Uterus (tissue), 4 donors: ENCODE data around the gene SFXN4. TPM values are rescaled to one million over a fixed set of nuclear protein-coding genes. Genes with fewer than 3 reads are reported as not detected.

Experiments
- DNase-seq, 2 donors: peaks; one replicate each; pipeline ENCODE4 v3.0.0-alpha.2; 2019 to 2020
- H3K27ac ChIP-seq, 2 donors: fragments of 200-600 bp; sonication (generic); 1 replicate in 1 of 2; 2 replicates in 1 of 2; pipeline ENCODE4 v1.5.1; 2016 to 2018
- H3K27me3 ChIP-seq, 2 donors: fragments of 200-600 bp; sonication (generic); one replicate each; pipeline ENCODE4 v1.5.1; 2018 to 2019; ENCODE audit warnings: control low read depth in 1 of 2
- H3K36me3 ChIP-seq, 2 donors: fragments of 200-600 bp; sonication (generic); one replicate each; pipeline ENCODE4 v1.5.1; 2019; ENCODE audit warnings: control low read depth in 1 of 2
- H3K4me1 ChIP-seq, 2 donors: fragments of 200-600 bp; sonication (generic); one replicate each; pipeline ENCODE4 v1.5.1; 2018 to 2019; ENCODE audit warnings: control low read depth in 1 of 2
- H3K4me3 ChIP-seq, 2 donors: fragments of 200-600 bp; sonication (generic); 1 replicate in 1 of 2; 2 replicates in 1 of 2; pipeline ENCODE4 v1.5.1; 2018 to 2019; ENCODE audit warnings: mild to moderate bottlenecking in 1 of 2
- H3K9me3 ChIP-seq, 2 donors: fragments of 200-600 bp; sonication (generic); one replicate each; pipeline ENCODE4 v1.5.1; 2019; ENCODE audit warnings: control low read depth in 1 of 2
- POLR2A ChIP-seq, 2 donors: fragments of 450-650 bp; IDR thresholded peaks; one replicate each; pipeline ENCODE4 v1.6.1; 2016; ENCODE audit warnings: antibody characterized with exemption in 2 of 2, mild to moderate bottlenecking in 1 of 2, moderate library complexity in 1 of 2
- intact Hi-C: fragments of 100-400 bp; cut with DNase I; formaldehyde crosslinking; loops from one replicate; pipeline ENCODE4 v1.15.1; 2023; ENCODE audit warnings: low total_unique reads
- total RNA-seq, 4 donors: library from RNA; depleted of rRNA in 3 of 4; stranded (reverse); fragments of >200 nt in 3 of 4; gene quantifications; one replicate each; pipeline versions ENCODE4 v1.1.0 to v1.2.4, GENCODE V29; 2014 to 2023
- TF ChIP-seq, protein P1 (sequence below), 4 experiments: fragments of 200-600 bp in 2 of 4; fragments of 450-650 bp in 2 of 4; sonication (generic) in 2 of 4; IDR thresholded peaks; one replicate each; pipeline ENCODE4 v1.5.1; 2016 to 2019; ENCODE audit warnings: antibody characterized with exemption in 4 of 4, mild to moderate bottlenecking in 2 of 4, moderate library complexity in 1 of 4
- donor health status: DM: yes; HTN: yes; CAD: no.

Gene SFXN4
- total RNA-seq, 4 donors from 2014 or later = 1.2 to 22.1 (median 14.8) TPM

DNA sequence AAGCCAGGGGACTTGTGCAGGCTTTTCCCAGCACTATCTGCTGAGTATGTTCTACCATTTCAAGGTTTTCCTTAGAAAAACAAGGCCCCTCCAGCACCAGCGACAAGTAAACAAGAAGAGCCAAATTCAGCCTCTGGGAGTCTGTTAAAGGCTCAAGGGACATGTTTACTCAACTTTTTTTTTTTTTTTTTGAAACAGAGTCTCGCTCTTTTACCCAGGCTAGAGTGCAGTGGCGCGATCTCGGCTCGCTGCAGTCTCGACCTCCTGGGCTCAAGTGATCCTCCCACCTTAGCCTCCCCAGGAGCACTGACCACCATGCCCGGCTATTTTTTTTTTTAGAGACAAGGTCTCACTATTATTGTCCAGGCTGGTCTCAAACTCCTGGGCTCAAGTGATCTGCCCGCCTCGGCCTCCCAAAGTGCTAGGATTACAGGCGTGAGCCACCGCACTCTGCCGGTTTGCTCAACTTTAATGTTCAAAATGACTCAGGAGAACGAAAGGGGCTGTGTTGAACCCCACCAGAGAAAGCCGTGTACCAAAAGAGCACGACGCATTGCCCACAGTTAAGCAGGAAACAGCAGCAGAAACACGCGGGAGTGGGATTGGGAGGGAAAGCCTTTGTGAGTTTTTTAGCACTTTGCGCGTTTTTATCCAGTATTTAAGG, 12.3 kb upstream of the SFXN4 start:
- peak overlapping the region; percentile 78 to 89 for H3K4me3 ChIP-seq
- DNase-seq = no peak
- intact Hi-C loops = no loop called here
- no peaks in the 10 kb centered on the region for H3K9me3 ChIP-seq
- no peaks in the 10 kb centered on the region for H3K4me1 ChIP-seq
- no peak for TF ChIP-seq POLR2A (IDR thresholded peaks at IDR 0.05)
- TF ChIP-seq, protein P1, sequence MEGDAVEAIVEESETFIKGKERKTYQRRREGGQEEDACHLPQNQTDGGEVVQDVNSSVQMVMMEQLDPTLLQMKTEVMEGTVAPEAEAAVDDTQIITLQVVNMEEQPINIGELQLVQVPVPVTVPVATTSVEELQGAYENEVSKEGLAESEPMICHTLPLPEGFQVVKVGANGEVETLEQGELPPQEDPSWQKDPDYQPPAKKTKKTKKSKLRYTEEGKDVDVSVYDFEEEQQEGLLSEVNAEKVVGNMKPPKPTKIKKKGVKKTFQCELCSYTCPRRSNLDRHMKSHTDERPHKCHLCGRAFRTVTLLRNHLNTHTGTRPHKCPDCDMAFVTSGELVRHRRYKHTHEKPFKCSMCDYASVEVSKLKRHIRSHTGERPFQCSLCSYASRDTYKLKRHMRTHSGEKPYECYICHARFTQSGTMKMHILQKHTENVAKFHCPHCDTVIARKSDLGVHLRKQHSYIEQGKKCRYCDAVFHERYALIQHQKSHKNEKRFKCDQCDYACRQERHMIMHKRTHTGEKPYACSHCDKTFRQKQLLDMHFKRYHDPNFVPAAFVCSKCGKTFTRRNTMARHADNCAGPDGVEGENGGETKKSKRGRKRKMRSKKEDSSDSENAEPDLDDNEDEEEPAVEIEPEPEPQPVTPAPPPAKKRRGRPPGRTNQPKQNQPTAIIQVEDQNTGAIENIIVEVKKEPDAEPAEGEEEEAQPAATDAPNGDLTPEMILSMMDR (IDR thresholded peaks at IDR 0.05) = no peak
- H3K36me3 ChIP-seq = no peaks in the 10 kb centered on the region
- no peaks in the 10 kb centered on the region for H3K27me3 ChIP-seq
- peak overlapping the region; percentile 92 to 95 for H3K27ac ChIP-seq

DNA sequence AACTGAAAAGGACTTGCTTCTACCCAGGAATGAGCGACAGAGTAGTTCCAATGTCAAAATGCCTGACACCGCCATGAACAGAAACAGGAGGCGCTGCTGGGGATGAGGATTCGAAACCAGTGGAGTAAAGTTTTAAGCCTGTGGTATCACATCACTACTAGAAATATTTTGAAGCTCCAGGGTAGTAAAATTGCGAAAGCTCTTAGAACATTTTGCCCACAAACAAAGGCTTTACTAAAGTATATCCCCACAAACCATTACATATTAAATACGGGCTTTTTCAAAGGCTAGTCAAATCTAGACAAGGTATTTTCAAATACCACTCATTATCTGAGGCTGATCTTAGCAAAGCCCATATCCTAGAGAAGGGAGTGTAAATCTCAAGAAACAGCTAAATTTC, 10.7 kb upstream of the SFXN4 start:
- H3K4me1 ChIP-seq = no peaks in the 10 kb centered on the region
- no peaks in the 10 kb centered on the region for H3K27me3 ChIP-seq
- no peaks in the 10 kb centered on the region for H3K36me3 ChIP-seq
- no peak for DNase-seq
- intact Hi-C loops = no loop called here
- no peak overlapping the region for H3K27ac ChIP-seq
- H3K9me3 ChIP-seq = no peaks in the 10 kb centered on the region
- TF ChIP-seq, protein P1 (IDR thresholded peaks at IDR 0.05) = no peak
- no peak for TF ChIP-seq POLR2A (IDR thresholded peaks at IDR 0.05)
- no peak overlapping the region for H3K4me3 ChIP-seq

DNA sequence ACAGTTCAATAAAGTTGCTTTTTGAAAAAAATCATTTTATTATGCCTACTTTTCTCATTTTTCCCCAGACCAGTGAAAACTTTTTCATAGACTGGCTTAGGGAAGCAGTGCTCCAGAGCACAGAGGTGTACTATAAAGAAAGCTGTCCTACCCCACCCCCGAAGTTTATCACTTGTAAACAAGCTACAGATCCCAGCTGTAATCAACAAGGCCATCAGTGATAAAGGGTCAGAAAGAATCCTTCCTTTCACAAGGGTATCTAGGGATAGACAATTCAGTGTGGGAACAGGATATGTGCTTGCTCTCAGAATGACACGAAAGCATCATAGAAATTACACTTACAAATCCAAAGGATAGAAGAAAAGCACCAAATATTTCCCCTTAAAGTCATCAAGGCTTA, 8.6 kb upstream of the SFXN4 start:
- no peaks in the 10 kb centered on the region for H3K4me1 ChIP-seq
- H3K27me3 ChIP-seq = no peaks in the 10 kb centered on the region
- H3K27ac ChIP-seq = no peak overlapping the region
- no peaks in the 10 kb centered on the region for H3K9me3 ChIP-seq
- H3K36me3 ChIP-seq = no peaks in the 10 kb centered on the region
- intact Hi-C loops = no loop called here
- TF ChIP-seq, protein P1 (IDR thresholded peaks at IDR 0.05) = no peak
- TF ChIP-seq POLR2A (IDR thresholded peaks at IDR 0.05) = no peak
- no peak overlapping the region for H3K4me3 ChIP-seq
- no peak for DNase-seq

DNA sequence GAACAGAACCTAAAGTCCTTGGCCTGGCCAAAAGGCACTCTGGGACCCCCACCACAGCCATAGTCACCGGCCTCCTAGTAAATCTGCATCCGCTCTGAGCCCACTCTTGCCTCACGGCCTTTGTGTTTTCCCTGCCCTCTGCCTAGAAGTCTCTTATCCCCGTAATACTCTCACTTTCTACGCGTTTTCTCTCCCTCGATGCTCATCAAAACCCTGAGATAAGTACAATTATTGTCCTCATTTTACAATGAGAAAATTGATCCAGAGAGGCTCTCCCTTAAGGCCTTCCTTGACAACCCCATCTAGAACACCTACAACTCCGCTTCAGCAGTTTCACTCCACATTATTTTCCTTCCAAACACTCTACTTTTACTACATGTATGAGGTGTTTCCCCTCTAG, 1.5 kb upstream of the SFXN4 start:
- no peak for TF ChIP-seq POLR2A (IDR thresholded peaks at IDR 0.05)
- TF ChIP-seq, protein P1 (IDR thresholded peaks at IDR 0.05) = no peak
- Histone ChIP-seq H3K27ac (no peak overlapping the region), H3K4me1 (no peaks in the 10 kb centered on the region), H3K36me3 (no peaks in the 10 kb centered on the region), H3K9me3 (no peaks in the 10 kb centered on the region), H3K4me3 (no peak overlapping the region), H3K27me3 (no peaks in the 10 kb centered on the region)
- intact Hi-C loops = no loop called here
- no peak for DNase-seq

DNA sequence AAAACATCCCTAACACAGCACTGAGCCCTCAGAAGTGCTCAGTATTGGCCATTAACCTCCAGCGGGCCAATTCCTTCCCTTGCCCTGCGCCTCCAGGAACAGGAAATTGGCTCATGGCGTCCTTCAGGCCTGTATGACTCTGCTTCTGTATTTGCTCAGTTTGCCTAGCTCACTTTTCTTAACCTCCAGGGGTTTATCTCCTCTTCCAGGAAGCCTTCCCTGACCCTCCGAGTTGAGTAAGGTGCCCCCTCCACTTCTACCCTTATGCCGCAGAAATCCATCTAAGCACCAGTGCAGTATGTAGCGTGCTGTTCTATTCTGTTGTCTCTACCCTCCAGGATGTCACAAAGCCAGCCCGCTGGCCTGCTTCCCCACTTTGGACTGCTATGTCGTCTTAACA, 1.1 kb upstream of the SFXN4 start:
- no peak for TF ChIP-seq POLR2A (IDR thresholded peaks at IDR 0.05)
- TF ChIP-seq, protein P1 (IDR thresholded peaks at IDR 0.05) = no peak
- DNase-seq = no peak

More for the DNA sequence above, 1.1 kb upstream of the SFXN4 start:
- H3K9me3 ChIP-seq = no peaks in the 10 kb centered on the region
- H3K36me3 ChIP-seq = no peaks in the 10 kb centered on the region
- intact Hi-C loops = no loop called here
- no peaks in the 10 kb centered on the region for H3K27me3 ChIP-seq
- H3K27ac ChIP-seq = peak overlapping the region in 1 of 2 donors; percentile 96
- H3K4me3 ChIP-seq = no peak overlapping the region
- no peaks in the 10 kb centered on the region for H3K4me1 ChIP-seq
